Measurements from ENCODE around the gene LYG2.
"Not testable (repeated sequence)": the region's sequence is repeated elsewhere in the genome, so short reads cannot be mapped to it uniquely, and the experiment has no call there.

Gene LYG2

DNA sequence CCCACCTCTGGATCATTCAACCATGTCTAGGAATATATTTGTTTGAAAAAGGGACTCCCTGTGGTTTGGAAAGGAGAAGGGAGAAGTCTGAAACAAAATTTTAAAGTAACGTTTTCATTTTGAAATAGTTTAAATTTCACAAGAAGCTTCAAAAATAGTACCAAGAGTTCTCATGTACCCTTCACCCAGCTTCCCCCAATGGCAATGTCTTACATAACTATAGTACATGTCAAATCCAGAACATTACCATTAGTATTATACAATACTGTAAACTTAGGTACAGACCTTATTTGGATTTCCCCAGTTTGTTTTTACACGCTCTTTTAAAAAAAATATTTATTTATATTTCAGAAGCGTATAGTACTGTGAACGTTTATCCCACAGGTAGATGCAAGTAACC is 4.0 kb upstream of the LYG2 start:
- Histone ChIP-seq H3K4me3 (ENCODE audit: low read depth, low read length) (no peak overlapping the region), H3K9ac (ENCODE audit: low read depth, low read length) (no peak overlapping the region), H3K4me1 (ENCODE audit: control insufficient read depth, insufficient read depth, low read length) (no peaks in the 10 kb centered on the region), H3K9me3 (ENCODE audit: control insufficient read depth, insufficient read depth, low read length) (no peaks in the 10 kb centered on the region), H3K27me3 (ENCODE audit: control insufficient read depth, insufficient read depth, low read length) (no peaks in the 10 kb centered on the region), H3K36me3 (ENCODE audit: control insufficient read depth, insufficient read depth, low read length) (no peaks in the 10 kb centered on the region)

DNA sequence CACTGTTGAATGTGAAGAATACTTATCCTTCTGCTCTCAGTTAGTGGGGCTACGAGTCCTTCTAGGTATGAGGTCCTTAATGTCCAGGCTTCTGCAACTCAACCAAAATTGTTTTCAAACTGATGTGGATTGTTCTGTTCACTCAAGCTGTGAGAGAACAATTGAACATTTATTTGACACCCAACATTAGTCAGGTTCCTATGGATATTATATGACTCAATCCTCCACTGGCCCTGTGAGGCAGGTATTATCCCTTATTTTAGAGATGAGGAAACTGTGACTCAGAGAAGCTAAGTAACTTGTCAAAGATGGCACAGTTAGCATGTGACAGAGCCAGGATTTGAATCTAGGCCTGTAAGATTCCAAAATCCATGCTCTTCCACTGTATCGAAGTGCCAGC is 1.2 kb upstream of the LYG2 start:
- H3K9ac ChIP-seq (ENCODE audit: low read depth, low read length): no peak overlapping the region
- H3K27me3 ChIP-seq (ENCODE audit: control insufficient read depth, insufficient read depth, low read length): no peaks in the 10 kb centered on the region
- no peaks in the 10 kb centered on the region for H3K36me3 ChIP-seq (ENCODE audit: control insufficient read depth, insufficient read depth, low read length)
- no peak overlapping the region for H3K4me3 ChIP-seq (ENCODE audit: low read depth, low read length)
- no peaks in the 10 kb centered on the region for H3K4me1 ChIP-seq (ENCODE audit: control insufficient read depth, insufficient read depth, low read length)
- no peaks in the 10 kb centered on the region for H3K9me3 ChIP-seq (ENCODE audit: control insufficient read depth, insufficient read depth, low read length)

DNA sequence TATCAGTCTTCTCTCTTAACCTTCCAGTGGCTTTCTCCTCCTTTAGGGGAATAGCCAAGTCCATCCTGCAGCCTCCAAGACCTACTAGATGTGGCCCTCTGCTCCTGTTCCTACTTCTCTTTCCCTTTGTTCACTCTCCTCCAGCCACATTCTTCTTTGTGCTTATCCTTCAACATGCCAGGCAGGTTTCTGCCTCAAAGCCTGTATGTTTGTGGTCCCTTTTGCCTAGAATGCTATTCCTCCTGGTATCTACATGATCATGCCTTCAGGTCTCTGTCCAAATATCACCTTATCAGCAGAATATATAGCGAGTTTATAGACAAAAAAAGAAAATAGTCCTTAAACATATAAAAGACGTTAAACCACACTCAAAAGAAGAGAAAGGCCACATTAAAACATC is 5.5 kb downstream of the LYG2 start:
- Histone ChIP-seq H3K9ac (ENCODE audit: low read depth, low read length) (no peak overlapping the region), H3K4me3 (ENCODE audit: low read depth, low read length) (no peak overlapping the region)

DNA sequence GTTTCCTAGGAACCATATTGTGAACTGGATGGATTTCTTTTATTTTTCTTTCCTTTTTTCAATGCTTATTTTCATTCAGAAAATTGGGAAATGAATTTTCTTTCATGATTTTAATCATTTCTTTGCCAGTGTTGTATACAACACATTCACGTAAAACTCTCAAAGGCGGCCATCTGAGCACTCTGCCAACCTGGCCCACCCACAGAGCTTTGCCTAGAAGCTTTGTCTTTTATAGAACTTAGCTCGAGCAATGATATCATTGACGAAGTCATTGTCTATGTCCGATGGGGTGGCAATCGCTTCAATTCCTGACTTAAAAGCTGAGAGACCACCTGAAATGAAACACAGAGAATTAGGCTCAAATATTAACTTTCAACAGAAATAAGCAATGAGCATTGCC is 13.3 kb downstream of the LYG2 start:
- H3K9me3 ChIP-seq (ENCODE audit: control insufficient read depth, insufficient read depth, low read length): no peaks in the 10 kb centered on the region
- H3K4me1 ChIP-seq (ENCODE audit: control insufficient read depth, insufficient read depth, low read length): no peaks in the 10 kb centered on the region
- H3K4me3 ChIP-seq (ENCODE audit: low read depth, low read length): no peak overlapping the region
- no peak overlapping the region for H3K9ac ChIP-seq (ENCODE audit: low read depth, low read length)
- H3K27me3 ChIP-seq (ENCODE audit: control insufficient read depth, insufficient read depth, low read length): no peaks in the 10 kb centered on the region
- no peaks in the 10 kb centered on the region for H3K36me3 ChIP-seq (ENCODE audit: control insufficient read depth, insufficient read depth, low read length)

More for the DNA sequence above, 5.5 kb downstream of the LYG2 start:
- H3K4me1 ChIP-seq (ENCODE audit: control insufficient read depth, insufficient read depth, low read length): no peaks in the 10 kb centered on the region
- no peaks in the 10 kb centered on the region for H3K27me3 ChIP-seq (ENCODE audit: control insufficient read depth, insufficient read depth, low read length)
- no peaks in the 10 kb centered on the region for H3K36me3 ChIP-seq (ENCODE audit: control insufficient read depth, insufficient read depth, low read length)
- no peaks in the 10 kb centered on the region for H3K9me3 ChIP-seq (ENCODE audit: control insufficient read depth, insufficient read depth, low read length)

DNA sequence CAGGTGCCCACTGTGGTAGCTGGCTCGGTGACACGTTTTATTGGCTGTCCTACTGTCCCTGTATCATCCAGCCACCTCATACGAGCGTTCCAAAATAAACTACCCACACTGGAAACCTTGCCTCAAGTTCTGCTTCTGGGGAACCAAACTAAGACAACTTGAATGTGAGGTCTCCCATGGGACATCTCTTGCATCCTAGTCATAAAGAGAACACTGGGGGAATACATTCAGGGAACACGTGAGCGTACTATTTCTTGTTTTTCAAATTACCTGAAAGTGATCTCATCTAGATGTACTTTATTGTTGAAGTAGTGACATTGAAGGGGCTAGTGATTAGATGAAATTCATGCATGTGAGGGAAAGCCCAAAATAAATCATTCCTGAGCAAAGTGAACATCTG is 15.0 kb downstream of the LYG2 start:
- no peaks in the 10 kb centered on the region for H3K36me3 ChIP-seq (ENCODE audit: control insufficient read depth, insufficient read depth, low read length)
- H3K4me1 ChIP-seq (ENCODE audit: control insufficient read depth, insufficient read depth, low read length): no peaks in the 10 kb centered on the region
- no peaks in the 10 kb centered on the region for H3K27me3 ChIP-seq (ENCODE audit: control insufficient read depth, insufficient read depth, low read length)
- no peak overlapping the region for H3K9ac ChIP-seq (ENCODE audit: low read depth, low read length)
- H3K4me3 ChIP-seq (ENCODE audit: low read depth, low read length): no peak overlapping the region
- no peaks in the 10 kb centered on the region for H3K9me3 ChIP-seq (ENCODE audit: control insufficient read depth, insufficient read depth, low read length)

DNA sequence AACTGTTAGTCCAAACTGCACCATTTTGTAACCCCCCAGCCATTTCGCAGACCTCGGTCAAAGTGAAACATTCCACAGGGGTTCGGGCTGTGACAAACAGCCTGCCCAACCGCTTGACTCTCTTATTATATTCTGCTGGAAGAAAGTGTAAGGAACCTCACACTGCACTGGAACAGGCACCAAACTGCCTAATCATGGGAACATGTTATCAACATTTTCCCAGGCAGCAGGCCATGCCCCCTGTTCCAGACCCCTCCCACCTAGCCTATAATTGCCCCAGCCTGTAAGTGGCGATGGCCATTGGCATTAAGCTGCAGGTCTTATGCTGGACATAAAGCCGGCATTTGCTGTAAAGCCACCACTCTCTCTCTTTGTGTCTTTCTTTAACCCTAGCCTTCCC is 16.9 kb downstream of the LYG2 start:
- no peak overlapping the region for H3K9ac ChIP-seq (ENCODE audit: low read depth, low read length)
- no peaks in the 10 kb centered on the region for H3K4me1 ChIP-seq (ENCODE audit: control insufficient read depth, insufficient read depth, low read length)
- H3K36me3 ChIP-seq (ENCODE audit: control insufficient read depth, insufficient read depth, low read length): no peaks in the 10 kb centered on the region
- H3K9me3 ChIP-seq (ENCODE audit: control insufficient read depth, insufficient read depth, low read length): no peaks in the 10 kb centered on the region
- no peaks in the 10 kb centered on the region for H3K27me3 ChIP-seq (ENCODE audit: control insufficient read depth, insufficient read depth, low read length)
- H3K4me3 ChIP-seq (ENCODE audit: low read depth, low read length): no peak overlapping the region

DNA sequence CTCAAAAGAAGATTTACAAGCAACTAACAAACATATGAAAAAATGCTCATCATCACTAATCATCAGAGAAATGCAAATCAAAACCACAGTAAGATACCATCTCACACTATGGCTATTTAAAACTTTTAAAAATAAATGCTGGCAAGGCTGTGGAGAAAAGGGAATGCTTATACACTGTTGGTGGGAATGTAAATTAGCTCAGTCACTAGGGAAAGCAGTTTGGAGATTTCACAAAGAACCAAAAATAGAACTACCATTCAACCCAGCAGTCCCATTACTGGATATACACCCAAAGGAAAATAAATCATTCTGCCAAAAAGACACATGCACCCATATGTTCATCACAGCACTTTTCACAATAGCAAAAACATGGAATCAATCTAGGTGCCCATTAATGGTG is 22.3 kb downstream of the LYG2 start:
- H3K36me3 ChIP-seq (ENCODE audit: control insufficient read depth, insufficient read depth, low read length); H3K9ac ChIP-seq (ENCODE audit: low read depth, low read length); H3K27me3 ChIP-seq (ENCODE audit: control insufficient read depth, insufficient read depth, low read length); H3K9me3 ChIP-seq (ENCODE audit: control insufficient read depth, insufficient read depth, low read length); H3K4me3 ChIP-seq (ENCODE audit: low read depth, low read length); H3K4me1 ChIP-seq (ENCODE audit: control insufficient read depth, insufficient read depth, low read length): not testable (repeated sequence)

DNA sequence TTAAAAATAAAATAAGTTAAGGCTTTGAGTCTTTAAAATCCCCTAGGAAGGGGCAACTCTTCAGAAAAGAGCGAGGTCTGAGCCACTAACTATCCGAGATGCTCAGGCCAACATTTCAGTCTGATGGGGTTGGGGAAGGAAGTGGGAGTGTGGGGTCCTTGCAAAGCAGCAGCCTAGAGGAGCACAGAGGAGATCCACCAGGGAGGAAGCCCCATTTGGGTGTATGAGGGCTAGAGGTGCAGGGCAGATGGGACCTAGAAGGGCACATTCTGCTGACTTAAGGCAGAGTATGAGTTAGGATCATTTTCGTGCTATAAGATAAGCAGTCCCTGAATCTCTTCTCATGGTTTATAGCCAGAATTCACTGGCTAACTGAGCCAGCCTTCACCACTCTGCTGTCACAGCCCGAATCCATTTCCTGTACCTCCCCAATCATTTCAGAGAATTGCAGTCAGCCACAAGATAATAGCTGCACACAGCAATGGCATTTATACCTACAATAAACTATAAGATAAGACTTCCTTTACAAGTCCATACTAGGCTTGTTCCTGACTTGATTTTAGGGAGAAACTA is 37.5 kb downstream of the LYG2 start:
- Histone ChIP-seq H3K36me3 (ENCODE audit: control insufficient read depth, insufficient read depth, low read length) (no peaks in the 10 kb centered on the region), H3K9me3 (ENCODE audit: control insufficient read depth, insufficient read depth, low read length) (no peaks in the 10 kb centered on the region), H3K9ac (ENCODE audit: low read depth, low read length) (no peak overlapping the region), H3K4me3 (ENCODE audit: low read depth, low read length) (no peak overlapping the region), H3K27me3 (ENCODE audit: control insufficient read depth, insufficient read depth, low read length) (no peaks in the 10 kb centered on the region), H3K4me1 (ENCODE audit: control insufficient read depth, insufficient read depth, low read length) (no peaks in the 10 kb centered on the region)

DNA sequence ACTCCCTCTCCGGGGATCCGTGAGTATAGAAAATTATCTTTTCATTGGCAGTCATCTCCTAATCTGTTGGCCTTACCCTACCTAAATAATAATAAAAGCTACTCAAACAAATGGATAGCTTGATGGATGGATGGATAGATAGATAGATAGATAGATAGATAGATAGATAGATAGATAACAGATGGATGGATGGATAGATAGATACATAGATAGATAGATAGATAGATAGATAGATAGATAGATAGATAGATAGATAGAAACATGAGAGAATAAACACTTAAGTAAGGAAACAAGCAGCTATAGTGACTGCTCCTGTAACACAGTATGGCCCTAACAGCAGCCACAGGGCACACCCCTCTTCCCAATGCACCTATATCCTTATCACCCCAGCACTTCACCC is 39.4 kb downstream of the LYG2 start:
- Histone ChIP-seq H3K4me3 (ENCODE audit: low read depth, low read length) (no peak overlapping the region), H3K4me1 (ENCODE audit: control insufficient read depth, insufficient read depth, low read length) (no peaks in the 10 kb centered on the region), H3K27me3 (ENCODE audit: control insufficient read depth, insufficient read depth, low read length) (no peaks in the 10 kb centered on the region), H3K9ac (ENCODE audit: low read depth, low read length) (no peak overlapping the region), H3K36me3 (ENCODE audit: control insufficient read depth, insufficient read depth, low read length) (no peaks in the 10 kb centered on the region), H3K9me3 (ENCODE audit: control insufficient read depth, insufficient read depth, low read length) (no peaks in the 10 kb centered on the region)

DNA sequence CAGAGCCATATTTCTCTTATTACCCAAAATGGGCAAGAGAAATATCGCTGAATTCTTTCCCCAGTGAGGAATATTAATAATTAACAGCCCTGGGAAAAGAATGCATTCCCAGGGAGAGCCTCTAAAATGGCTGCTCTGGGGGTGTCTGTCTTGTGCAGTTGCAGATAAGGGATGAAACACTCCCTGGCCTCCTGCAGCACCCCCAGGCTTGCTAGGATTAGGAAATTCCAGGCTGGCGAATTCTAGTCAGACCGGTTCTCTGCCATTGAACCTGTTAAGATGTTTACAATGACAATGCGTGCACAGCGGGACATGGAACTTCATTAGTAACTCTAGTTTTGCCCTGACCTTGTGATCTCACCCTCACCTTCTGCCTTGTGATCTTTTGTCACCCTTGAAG is 50.0 kb downstream of the LYG2 start:
- Histone ChIP-seq H3K9me3 (ENCODE audit: control insufficient read depth, insufficient read depth, low read length) (no peaks in the 10 kb centered on the region), H3K27me3 (ENCODE audit: control insufficient read depth, insufficient read depth, low read length) (no peaks in the 10 kb centered on the region), H3K36me3 (ENCODE audit: control insufficient read depth, insufficient read depth, low read length) (no peaks in the 10 kb centered on the region), H3K4me1 (ENCODE audit: control insufficient read depth, insufficient read depth, low read length) (no peaks in the 10 kb centered on the region), H3K4me3 (ENCODE audit: low read depth, low read length) (no peak overlapping the region), H3K9ac (ENCODE audit: low read depth, low read length) (no peak overlapping the region)

DNA sequence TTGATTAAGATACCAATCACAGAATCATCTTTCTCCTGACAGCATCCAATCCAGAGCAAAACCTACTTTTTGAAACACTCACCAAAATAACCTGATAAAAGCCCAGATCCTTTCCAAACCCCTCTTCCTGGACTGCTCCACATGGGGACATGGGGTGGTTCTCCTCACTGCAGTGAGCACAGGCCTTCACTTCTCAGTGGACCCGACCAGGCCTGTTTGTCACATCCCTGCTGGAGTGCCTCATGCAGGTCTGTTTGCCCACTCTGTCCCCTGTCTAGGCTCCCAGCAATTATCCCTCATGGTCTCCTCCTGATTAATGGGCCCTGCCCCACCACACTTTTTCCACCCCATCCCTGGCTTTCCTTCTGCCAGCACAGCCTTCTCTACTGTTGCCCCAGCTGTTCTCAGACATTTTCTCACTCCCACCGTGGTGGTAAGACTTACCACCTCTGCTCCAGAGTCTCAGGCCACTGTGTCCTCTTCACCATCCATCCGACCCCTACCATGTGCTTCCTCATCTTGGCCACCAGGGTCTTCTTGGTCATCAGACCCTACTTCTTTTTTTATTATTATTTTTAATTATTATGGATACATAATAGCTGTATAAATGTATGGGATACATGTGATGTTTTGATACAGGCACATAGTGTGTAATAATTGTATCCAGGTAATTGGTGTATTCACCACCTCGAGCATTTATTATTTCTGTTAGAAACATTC is 53.3 kb downstream of the LYG2 start:
- Histone ChIP-seq H3K27me3 (ENCODE audit: control insufficient read depth, insufficient read depth, low read length) (no peaks in the 10 kb centered on the region), H3K36me3 (ENCODE audit: control insufficient read depth, insufficient read depth, low read length) (peaks cover 4% of the 10 kb centered on the region), H3K9ac (ENCODE audit: low read depth, low read length) (no peak overlapping the region), H3K4me1 (ENCODE audit: control insufficient read depth, insufficient read depth, low read length) (no peaks in the 10 kb centered on the region), H3K9me3 (ENCODE audit: control insufficient read depth, insufficient read depth, low read length) (no peaks in the 10 kb centered on the region), H3K4me3 (ENCODE audit: low read depth, low read length) (no peak overlapping the region)

DNA sequence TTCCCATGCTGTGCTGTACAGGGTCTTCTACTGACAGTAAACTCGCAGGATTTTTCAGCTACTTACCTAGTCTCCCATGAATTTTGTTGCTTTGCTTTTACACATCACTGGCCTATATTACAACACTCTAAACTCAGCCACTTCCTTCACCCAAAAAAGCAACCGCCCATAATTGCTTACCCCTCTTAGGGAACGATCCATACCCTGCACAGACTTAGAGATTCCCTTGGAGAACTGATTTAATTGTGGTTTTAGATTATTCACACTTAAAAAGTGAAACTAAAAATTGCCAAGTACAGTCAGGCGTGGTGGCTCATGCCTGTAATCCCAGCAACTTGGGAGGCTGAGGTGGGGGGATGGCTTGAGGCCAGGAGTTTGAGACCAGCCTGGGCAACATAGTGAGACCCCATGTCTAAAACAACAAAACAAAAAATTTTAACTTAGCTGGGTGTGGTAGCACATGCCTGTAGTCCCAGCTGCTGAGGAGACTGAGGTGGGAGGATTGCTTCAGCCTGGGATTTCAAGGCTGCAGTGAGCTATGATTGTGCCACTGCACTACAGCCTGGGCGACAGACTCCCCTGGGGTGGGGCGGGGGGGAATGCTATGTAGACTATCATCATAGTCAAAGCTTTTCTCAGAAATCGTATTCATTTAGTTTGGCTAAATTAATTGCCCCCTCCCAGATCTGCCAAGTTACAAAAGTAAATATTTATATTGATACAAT is 55.2 kb downstream of the LYG2 start:
- Histone ChIP-seq H3K4me1 (ENCODE audit: control insufficient read depth, insufficient read depth, low read length) (no peaks in the 10 kb centered on the region), H3K9me3 (ENCODE audit: control insufficient read depth, insufficient read depth, low read length) (no peaks in the 10 kb centered on the region), H3K27me3 (ENCODE audit: control insufficient read depth, insufficient read depth, low read length) (no peaks in the 10 kb centered on the region), H3K36me3 (ENCODE audit: control insufficient read depth, insufficient read depth, low read length) (peaks cover 11% of the 10 kb centered on the region), H3K9ac (ENCODE audit: low read depth, low read length) (no peak overlapping the region), H3K4me3 (ENCODE audit: low read depth, low read length) (no peak overlapping the region)
